ENCODE data around the gene REM1.
"Not testable (repeated sequence)": the region's sequence is repeated elsewhere in the genome, so short reads cannot be mapped to it uniquely, and the experiment has no call there.

DNA sequence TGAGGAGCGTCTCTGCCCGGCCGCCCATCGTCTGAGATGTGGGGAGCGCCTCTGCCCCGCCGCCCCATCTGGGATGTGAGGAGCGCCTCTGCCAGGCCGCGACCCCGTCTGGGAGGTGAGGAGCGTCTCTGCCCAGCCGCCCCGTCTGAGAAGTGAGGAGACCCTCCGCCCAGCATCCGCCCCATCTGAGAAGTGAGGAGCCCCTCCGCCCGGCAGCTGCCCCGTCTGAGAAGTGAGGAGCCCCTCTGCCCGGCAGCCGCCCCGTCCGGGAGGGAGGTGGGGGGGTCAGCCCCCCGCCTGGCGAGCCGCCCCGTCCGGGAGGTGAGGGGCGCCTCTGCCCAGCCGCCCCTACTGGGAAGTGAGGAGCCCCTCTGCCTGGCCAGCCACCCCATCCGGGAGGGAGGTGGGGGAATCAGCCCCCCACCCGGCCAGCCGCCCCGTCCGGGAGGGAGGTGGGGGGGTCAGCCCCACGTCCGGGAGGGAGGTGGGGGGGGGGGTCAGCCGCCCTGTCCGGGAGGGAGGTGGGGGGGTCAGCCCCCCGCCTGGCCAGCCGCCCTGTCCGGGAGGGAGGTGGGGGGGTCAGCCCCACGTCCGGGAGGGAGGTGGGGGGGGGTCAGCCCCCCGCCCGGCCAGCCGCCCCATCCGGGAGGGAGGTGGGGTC lies 48.1 kb upstream of the REM1 start:
- TF ChIP-seq, protein P1, sequence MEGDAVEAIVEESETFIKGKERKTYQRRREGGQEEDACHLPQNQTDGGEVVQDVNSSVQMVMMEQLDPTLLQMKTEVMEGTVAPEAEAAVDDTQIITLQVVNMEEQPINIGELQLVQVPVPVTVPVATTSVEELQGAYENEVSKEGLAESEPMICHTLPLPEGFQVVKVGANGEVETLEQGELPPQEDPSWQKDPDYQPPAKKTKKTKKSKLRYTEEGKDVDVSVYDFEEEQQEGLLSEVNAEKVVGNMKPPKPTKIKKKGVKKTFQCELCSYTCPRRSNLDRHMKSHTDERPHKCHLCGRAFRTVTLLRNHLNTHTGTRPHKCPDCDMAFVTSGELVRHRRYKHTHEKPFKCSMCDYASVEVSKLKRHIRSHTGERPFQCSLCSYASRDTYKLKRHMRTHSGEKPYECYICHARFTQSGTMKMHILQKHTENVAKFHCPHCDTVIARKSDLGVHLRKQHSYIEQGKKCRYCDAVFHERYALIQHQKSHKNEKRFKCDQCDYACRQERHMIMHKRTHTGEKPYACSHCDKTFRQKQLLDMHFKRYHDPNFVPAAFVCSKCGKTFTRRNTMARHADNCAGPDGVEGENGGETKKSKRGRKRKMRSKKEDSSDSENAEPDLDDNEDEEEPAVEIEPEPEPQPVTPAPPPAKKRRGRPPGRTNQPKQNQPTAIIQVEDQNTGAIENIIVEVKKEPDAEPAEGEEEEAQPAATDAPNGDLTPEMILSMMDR (IDR thresholded peaks at IDR 0.05), result not testable (repeated sequence)
- not testable (repeated sequence) for TF ChIP-seq POLR2A, POLR2AphosphoS5 (IDR thresholded peaks at IDR 0.05)
